Measurements from ENCODE around the gene GNG12.
A peak's percentile ranks its signal among the peaks of the same experiment; 100 is the strongest.

GNG12 gene

GRCh38 chr1:67840449-67840848 is 7.2 kb upstream of the GNG12 start:
- no peak for DNase-seq (ENCODE audit: low spot score)

- no peak for DNase-seq (ENCODE audit: low spot score)
These were observed 6.6 kb upstream of the GNG12 start for GRCh38 chr1:67839826-67840225.

GRCh38 chr1:67838180-67838910 is 5.1 kb upstream of the GNG12 start:
- DNase-seq (ENCODE audit: low spot score) = no peak

GRCh38 chr1:67836769-67837168 is 3.5 kb upstream of the GNG12 start:
- DNase-seq (ENCODE audit: low spot score) = no peak

GRCh38 chr1:67835663-67836452 is 2.6 kb upstream of the GNG12 start:
- no peak for DNase-seq (ENCODE audit: low spot score)

- DNase-seq (ENCODE audit: low spot score) = no peak
These were observed 1.1 kb upstream of the GNG12 start for GRCh38 chr1:67834246-67834877.

- DNase-seq (ENCODE audit: low spot score) = no peak
These were observed 304 bp upstream of the GNG12 start for GRCh38 chr1:67833602-67833940.

- DNase-seq (ENCODE audit: low spot score) = peak; percentile 45
These were observed 1.3 kb downstream of the GNG12 start for GRCh38 chr1:67831850-67832513.

- no peak for DNase-seq (ENCODE audit: low spot score)
These were observed 2.1 kb downstream of the GNG12 start for GRCh38 chr1:67830928-67831830.

- DNase-seq (ENCODE audit: low spot score) = no peak
These were observed 3.0 kb downstream of the GNG12 start for GRCh38 chr1:67830226-67830625.

GRCh38 chr1:67827688-67828087 is 5.6 kb downstream of the GNG12 start:
- DNase-seq (ENCODE audit: low spot score) = no peak

GRCh38 chr1:67825591-67825990 is 7.7 kb downstream of the GNG12 start:
- DNase-seq (ENCODE audit: low spot score) = no peak

- DNase-seq (ENCODE audit: low spot score) = no peak
These were observed 8.5 kb downstream of the GNG12 start for GRCh38 chr1:67824766-67825165.

GRCh38 chr1:67823615-67824014 is 9.7 kb downstream of the GNG12 start:
- no peak for DNase-seq (ENCODE audit: low spot score)

GRCh38 chr1:67821263-67821662 is 12.0 kb downstream of the GNG12 start:
- DNase-seq (ENCODE audit: low spot score) = no peak

- DNase-seq (ENCODE audit: low spot score) = no peak
These were observed 14.5 kb downstream of the GNG12 start for GRCh38 chr1:67818725-67819301.

GRCh38 chr1:67818162-67818561 is 15.1 kb downstream of the GNG12 start:
- no peak for DNase-seq (ENCODE audit: low spot score)

GRCh38 chr1:67817319-67817718 is 15.9 kb downstream of the GNG12 start:
- no peak for DNase-seq (ENCODE audit: low spot score)

GRCh38 chr1:67816506-67816905 is 16.8 kb downstream of the GNG12 start:
- no peak for DNase-seq (ENCODE audit: low spot score)

GRCh38 chr1:67816095-67816475 is 17.2 kb downstream of the GNG12 start:
- DNase-seq (ENCODE audit: low spot score) = no peak
